Kasumi-1 (cell line): ENCODE measurements around the gene TRAPPC2.
A peak's percentile ranks its signal among the peaks of the same experiment; 100 is the strongest.

Source experiments
- DNase-seq, 2 experiments: peaks; one replicate each; lab custom pipeline; 2025; lab: John Stamatoyannopoulos, UW

The TRAPPC2 gene

GRCh38 chrX:13734278-13735172 is at the start of gene TRAPPC2, which contains the start of gene OFD1:
TRAPPC2 (minus strand) TSS chrX:13734620; CDS start chrX:13719963, 14,657 bp downstream.
OFD1 (plus strand) TSS chrX:13734748; CDS start chrX:13735072, 324 bp downstream.
- peak; percentile 86 to 88 for DNase-seq

GRCh38 chrX:13780868-13781427 is 46.5 kb upstream of the TRAPPC2 start:
- DNase-seq, result no peak

DNA sequence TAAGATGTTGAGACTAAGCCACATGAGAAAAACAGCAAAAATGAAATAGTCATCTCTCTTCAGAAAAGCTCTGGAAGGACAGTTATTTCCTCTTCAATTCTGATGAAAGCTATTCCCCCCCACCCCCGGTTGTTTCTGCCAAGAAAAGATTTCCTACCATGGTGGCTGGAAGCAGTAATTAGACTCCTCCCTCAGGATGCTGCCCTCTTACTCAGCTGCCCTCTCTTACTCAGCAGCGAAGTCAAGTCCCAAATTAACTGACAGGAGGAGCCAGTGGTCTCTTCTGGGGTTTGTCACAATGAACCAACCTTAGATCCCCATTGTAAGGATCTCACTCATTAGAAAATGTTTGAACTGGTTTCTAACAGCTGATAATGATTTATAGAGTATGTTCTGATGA is 44.5 kb upstream of the TRAPPC2 start:
- peak in 1 of 2 experiments; percentile 1 for DNase-seq

GRCh38 chrX:13776387-13776786 is 42.0 kb upstream of the TRAPPC2 start:
- no peak for DNase-seq

GRCh38 chrX:13775837-13776236 is 41.4 kb upstream of the TRAPPC2 start:
- DNase-seq, result no peak

- DNase-seq, result no peak
Measured at GRCh38 chrX:13774696-13775095, 40.3 kb upstream of the TRAPPC2 start.

DNA sequence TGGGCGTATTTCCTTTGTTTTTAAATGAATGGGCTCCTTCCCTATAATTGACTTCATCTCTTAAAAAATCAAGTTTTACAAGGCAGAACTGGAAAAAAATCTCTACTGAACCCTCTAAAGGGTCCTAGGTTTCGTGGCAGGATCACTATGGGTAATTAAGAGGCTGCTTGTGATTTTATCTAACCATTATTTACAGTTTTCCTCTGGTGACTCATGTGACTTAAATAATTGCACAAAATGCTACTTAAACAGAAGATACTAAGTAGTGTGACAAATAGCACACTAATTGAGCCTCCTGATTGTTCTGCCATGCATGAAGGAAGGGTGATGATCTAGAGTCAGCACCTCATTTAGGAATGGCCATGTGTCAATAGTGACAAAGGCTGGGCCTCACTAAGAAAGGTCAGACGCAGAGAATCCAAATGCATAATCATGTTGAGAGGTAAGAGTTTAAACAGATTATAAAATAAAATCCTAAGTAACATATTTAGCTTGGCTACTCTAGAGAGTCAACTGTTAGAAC is 35.7 kb upstream of the TRAPPC2 start:
- no peak for DNase-seq

GRCh38 chrX:13768939-13769338 is 34.5 kb upstream of the TRAPPC2 start:
- DNase-seq, result no peak

GRCh38 chrX:13764765-13765164 is 30.3 kb upstream of the TRAPPC2 start:
- DNase-seq, result no peak

DNA sequence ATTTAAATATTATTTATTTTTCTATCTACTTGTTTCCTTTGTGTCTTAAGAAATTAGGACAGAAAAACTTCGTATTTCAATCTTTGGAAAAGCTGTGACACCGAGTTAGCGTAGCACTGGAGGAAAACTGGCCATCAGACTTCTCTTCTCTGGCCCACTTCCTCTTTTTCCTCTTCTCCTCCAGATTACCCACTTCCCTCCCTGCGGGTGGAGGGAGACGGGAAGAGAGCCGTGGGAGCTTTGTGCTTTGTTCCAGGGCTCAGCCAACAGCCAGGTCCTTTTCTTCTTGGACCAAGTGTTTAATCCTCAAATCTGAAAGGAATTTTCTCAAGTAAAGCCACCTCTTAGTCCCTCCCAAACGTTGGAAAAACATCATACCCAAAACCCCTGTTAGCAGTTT is 29.9 kb upstream of the TRAPPC2 start:
- DNase-seq, result peak; percentile 27 to 55

- DNase-seq, result no peak
Measured at GRCh38 chrX:13763489-13763888, 29.1 kb upstream of the TRAPPC2 start.

GRCh38 chrX:13761606-13762414 is 27.4 kb upstream of the TRAPPC2 start:
- no peak for DNase-seq

DNA sequence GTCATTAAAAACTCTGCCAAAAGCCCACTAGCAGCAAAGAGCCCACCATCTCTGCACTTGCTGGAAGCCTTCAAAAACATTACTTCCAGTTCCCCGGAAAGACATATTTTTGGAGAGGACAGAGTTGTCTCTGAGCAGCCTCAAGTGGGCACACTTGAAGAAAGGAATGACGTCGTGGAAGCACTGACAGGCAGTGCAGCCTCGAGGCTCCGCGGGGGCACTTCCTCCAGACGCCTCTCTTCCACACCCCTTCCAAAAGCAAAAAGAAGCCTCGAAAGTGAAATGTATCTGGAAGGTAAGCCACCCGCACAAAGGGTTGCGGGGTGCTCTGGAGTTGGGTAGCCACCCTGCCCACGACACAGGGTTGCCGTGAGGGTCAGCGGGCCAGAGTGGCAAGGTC is 26.0 kb upstream of the TRAPPC2 start:
- DNase-seq, result no peak

- peak; percentile 2 to 19 for DNase-seq
Measured at GRCh38 chrX:13759152-13759718, 24.8 kb upstream of the TRAPPC2 start.

DNA sequence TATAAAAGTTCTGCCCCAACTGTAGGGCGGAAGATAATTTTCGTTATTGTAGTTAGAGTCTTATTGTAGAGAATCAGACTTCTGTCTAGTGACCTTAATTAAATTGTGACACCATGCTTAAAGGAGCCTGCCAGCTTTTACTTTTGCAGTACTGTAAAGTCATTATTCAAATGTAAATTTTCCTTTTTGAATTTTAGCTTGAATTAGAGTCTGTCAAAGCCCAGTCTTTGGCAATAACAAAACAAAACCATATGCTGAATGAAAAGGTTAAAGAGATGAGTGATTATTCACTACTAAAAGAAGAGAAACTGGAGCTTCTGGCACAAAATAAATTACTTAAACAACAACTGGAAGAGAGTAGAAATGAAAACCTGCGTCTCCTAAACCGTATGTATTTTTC is 22.0 kb upstream of the TRAPPC2 start:
- no peak for DNase-seq

- DNase-seq, result no peak
Measured at GRCh38 chrX:13755254-13755653, 20.8 kb upstream of the TRAPPC2 start.

GRCh38 chrX:13754765-13755164 is 20.3 kb upstream of the TRAPPC2 start:
- DNase-seq, result no peak

DNA sequence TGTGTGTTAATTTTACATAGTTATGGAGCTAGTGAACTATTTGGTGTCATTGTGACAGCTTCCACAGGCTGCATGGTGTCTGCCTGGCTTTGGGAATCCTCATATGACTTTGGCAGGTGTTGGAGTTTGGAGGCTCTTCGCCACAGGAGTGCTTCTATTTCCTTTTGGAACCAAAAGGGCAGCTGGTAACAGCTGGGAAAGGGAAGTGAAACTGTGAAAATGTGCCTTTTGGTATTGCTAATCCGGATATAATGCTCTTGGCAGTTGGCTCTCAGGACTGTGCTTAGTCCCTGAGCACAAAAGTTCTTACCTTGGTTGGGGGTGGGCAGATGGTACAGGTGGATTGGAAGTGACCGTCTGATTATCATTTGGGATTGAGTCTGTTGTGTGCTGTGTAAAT is 18.2 kb upstream of the TRAPPC2 start:
- DNase-seq, result no peak

DNA sequence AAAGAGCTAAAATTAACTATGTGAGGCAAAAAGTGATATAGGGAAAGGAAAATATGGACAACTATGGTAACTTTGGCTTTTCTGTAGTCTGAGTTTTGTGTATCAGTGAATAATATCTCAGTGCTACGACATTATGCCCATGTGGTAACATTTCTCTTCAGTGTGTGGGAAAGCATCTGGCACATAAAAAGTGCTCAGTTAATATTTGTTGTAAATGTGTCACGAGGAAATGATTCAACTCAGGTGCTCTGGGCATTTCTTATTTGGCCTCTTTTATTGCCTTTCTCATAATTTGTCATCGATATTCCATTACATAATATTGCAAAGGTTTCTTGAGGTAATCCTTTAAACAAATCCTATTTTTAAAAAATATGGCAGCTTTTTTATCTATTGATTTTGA is 17.7 kb upstream of the TRAPPC2 start:
- no peak for DNase-seq

GRCh38 chrX:13750812-13751211 is 16.4 kb upstream of the TRAPPC2 start:
- no peak for DNase-seq

- peak; percentile 9 to 30 for DNase-seq
Measured at GRCh38 chrX:13750204-13750603, 15.8 kb upstream of the TRAPPC2 start.

GRCh38 chrX:13748486-13748885 is 14.1 kb upstream of the TRAPPC2 start:
- no peak for DNase-seq
